OCI-LY7 (cell line): Measurements from ENCODE around the gene FOXR1. TPM values are rescaled to one million over a fixed set of nuclear protein-coding genes. Genes with fewer than 3 reads are reported as not detected.

Experiments used
- BruUV-seq: library from RNA; stranded (reverse); fragments of 400-500 nt; replicated peaks from 2 replicates; lab custom pipeline; 2021; lab: Mats Ljungman, UMichigan
- CTCF ChIA-PET: fragments of 300-600 bp; sonication (Branson Sonifier 250); formaldehyde crosslinking; loops from one replicate; lab custom pipeline; 2022; ENCODE audit warnings: antibody characterized with exemption; ENCODE audit not compliant: unreplicated experiment; lab: Charles Lee
- POLR2A ChIA-PET: fragments of 300-600 bp; sonication (Branson Sonifier 250); formaldehyde crosslinking; loops from one replicate; lab custom pipeline; 2022; ENCODE audit warnings: antibody characterized with exemption; lab: Charles Lee
- DNase-seq: peaks from one replicate; pipeline ENCODE4 v3.0.0-alpha.2; 2015; ENCODE audit warnings: low spot score
- H2AFZ ChIP-seq: fragments of 200-600 bp; sonication (generic), shearing (Covaris generic); 2 replicates; pipeline ENCODE4 v1.6.1; 2014; ENCODE audit warnings: mild to moderate bottlenecking, antibody characterized with exemption, low read length, moderate library complexity
- H3K27ac ChIP-seq: fragments of 200-600 bp; sonication (generic); 2 replicates; pipeline ENCODE4 v1.5.1; 2014; ENCODE audit warnings: mixed run types, low read depth, mild to moderate bottlenecking, moderate library complexity, low read length, inconsistent platforms; ENCODE audit not compliant: poor library complexity, severe bottlenecking
- H3K36me3 ChIP-seq: fragments of 200-600 bp; sonication (generic); 2 replicates; pipeline ENCODE4 v1.6.1; 2014; ENCODE audit warnings: mild to moderate bottlenecking, antibody characterized with exemption, low read length, moderate library complexity, mixed read lengths; ENCODE audit not compliant: insufficient read depth
- H3K4me1 ChIP-seq: fragments of 200-600 bp; sonication (generic); 2 replicates; pipeline ENCODE4 v1.5.1; 2014; ENCODE audit warnings: mild to moderate bottlenecking, low read length; ENCODE audit not compliant: insufficient read depth, poor library complexity, severe bottlenecking
- H3K4me2 ChIP-seq: fragments of 200-600 bp; sonication (generic); 2 replicates; pipeline ENCODE4 v1.6.1; 2014; ENCODE audit warnings: mild to moderate bottlenecking, low read length
- H3K4me3 ChIP-seq: fragments of 200-600 bp; sonication (generic); 2 replicates; pipeline ENCODE4 v1.5.1; 2014; ENCODE audit warnings: mild to moderate bottlenecking, low read depth, low read length; ENCODE audit not compliant: poor library complexity, severe bottlenecking
- H3K79me2 ChIP-seq: fragments of 200-600 bp; sonication (generic); 2 replicates; pipeline ENCODE4 v1.6.1; 2016; ENCODE audit warnings: low read depth, mild to moderate bottlenecking, low read length, moderate library complexity, mixed read lengths; ENCODE audit not compliant: insufficient read depth
- H3K9me2 ChIP-seq: fragments of 200-600 bp; sonication (generic); 2 replicates; pipeline ENCODE4 v1.6.1; 2016; ENCODE audit warnings: mild to moderate bottlenecking, low read length, mixed read lengths; ENCODE audit not compliant: insufficient read depth
- H3K9me3 ChIP-seq: fragments of 200-600 bp; sonication (generic); 2 replicates; pipeline ENCODE4 v1.6.1; 2014; ENCODE audit warnings: mild to moderate bottlenecking, mixed run types, low read length, mixed read lengths
- H4K20me1 ChIP-seq: fragments of 200-600 bp; sonication (generic); 2 replicates; pipeline ENCODE4 v1.6.1; 2014; ENCODE audit warnings: mild to moderate bottlenecking, antibody characterized with exemption, low read length, moderate library complexity, mixed read lengths; ENCODE audit not compliant: insufficient read depth
- EZH2phosphoT487 ChIP-seq: fragments of 200-600 bp; sonication (generic); IDR thresholded peaks from 2 replicates; pipeline ENCODE4 v1.6.1; 2018; ENCODE audit warnings: low read depth, borderline replicate concordance, mild to moderate bottlenecking, mixed run types, antibody characterized with exemption, low read length, moderate library complexity, mixed read lengths
- intact Hi-C: fragments of 100-400 bp; cut with micrococcal nuclease; formaldehyde crosslinking; loops from one replicate; pipeline ENCODE4 v1.10.0; 2022; ENCODE audit not compliant: unreplicated experiment
- total RNA-seq, 2 experiments: library from RNA; depleted of rRNA in 1 of 2; stranded (reverse); fragments of >200 nt in 1 of 2; shearing (Covaris generic) in 1 of 2; gene quantifications; 2 replicates each; pipeline ENCODE4 v1.2.3, GENCODE V29; 2014 to 2022
- TF ChIP-seq, protein P1 (sequence below): fragments of 200-600 bp; sonication (generic); conservative IDR thresholded peaks from 2 replicates; pipeline ENCODE4 v1.5.1; 2014; ENCODE audit warnings: mild to moderate bottlenecking, antibody characterized with exemption, low read length, moderate library complexity, mixed read lengths

Gene FOXR1
- total RNA-seq, 2 experiments from 2014 or later = not detected

DNA sequence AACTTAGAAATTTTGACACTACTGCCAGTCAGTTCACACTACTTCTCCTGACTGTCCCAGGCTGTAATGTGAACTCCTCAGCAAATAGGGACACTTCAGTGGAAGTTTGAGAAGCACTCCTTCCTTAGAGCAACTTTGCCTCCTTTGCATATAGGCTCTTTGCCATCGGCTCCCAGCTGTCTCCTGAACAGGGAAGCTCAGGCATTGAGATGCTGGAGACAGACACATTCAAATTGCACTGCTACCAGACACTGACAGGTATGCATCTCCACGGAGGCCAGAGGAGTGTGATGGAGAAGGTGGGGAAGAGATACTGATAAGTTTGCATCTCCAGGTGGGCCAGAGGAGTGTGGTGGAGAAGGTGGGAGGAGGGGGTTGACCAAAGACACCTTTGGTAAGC is 48.4 kb downstream of the FOXR1 start:
- intact Hi-C loops = loop anchor here (2.0 kb wide), 2 partner anchors 75 to 83 kb away; a partner anchor contains a TSS
- no TSS peak for BruUV-seq
- peaks cover 82% of the 10 kb centered on the region for H3K36me3 ChIP-seq
- no peaks in the 10 kb centered on the region for H3K9me3 ChIP-seq
- DNase-seq = no peak
- H3K9me2 ChIP-seq = no peaks in the 10 kb centered on the region
- no peak overlapping the region for H3K27ac ChIP-seq
- H3K4me3 ChIP-seq = peak overlapping the region; percentile 81
- TF ChIP-seq, protein P1, sequence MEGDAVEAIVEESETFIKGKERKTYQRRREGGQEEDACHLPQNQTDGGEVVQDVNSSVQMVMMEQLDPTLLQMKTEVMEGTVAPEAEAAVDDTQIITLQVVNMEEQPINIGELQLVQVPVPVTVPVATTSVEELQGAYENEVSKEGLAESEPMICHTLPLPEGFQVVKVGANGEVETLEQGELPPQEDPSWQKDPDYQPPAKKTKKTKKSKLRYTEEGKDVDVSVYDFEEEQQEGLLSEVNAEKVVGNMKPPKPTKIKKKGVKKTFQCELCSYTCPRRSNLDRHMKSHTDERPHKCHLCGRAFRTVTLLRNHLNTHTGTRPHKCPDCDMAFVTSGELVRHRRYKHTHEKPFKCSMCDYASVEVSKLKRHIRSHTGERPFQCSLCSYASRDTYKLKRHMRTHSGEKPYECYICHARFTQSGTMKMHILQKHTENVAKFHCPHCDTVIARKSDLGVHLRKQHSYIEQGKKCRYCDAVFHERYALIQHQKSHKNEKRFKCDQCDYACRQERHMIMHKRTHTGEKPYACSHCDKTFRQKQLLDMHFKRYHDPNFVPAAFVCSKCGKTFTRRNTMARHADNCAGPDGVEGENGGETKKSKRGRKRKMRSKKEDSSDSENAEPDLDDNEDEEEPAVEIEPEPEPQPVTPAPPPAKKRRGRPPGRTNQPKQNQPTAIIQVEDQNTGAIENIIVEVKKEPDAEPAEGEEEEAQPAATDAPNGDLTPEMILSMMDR = no peak
- no peak for TF ChIP-seq EZH2phosphoT487
- peak overlapping the region; percentile 84 for H3K4me2 ChIP-seq
- CTCF ChIA-PET = no interaction called here
- H2AFZ ChIP-seq = no peak overlapping the region
- H4K20me1 ChIP-seq = peaks cover 29% of the 10 kb centered on the region; the same call in 1 of the 2 replicates
- POLR2A ChIA-PET = interaction anchor here (1.2 kb wide), 1 partner anchor 22 kb away, joined by 3 read pairs; the partner anchor contains the start of gene CENATAC
- peaks cover 29% of the 10 kb centered on the region for H3K4me1 ChIP-seq
- peaks cover 70% of the 10 kb centered on the region for H3K79me2 ChIP-seq

- no peak overlapping the region for H3K4me3 ChIP-seq
- ChIA-PET POLR2A (interaction anchor here (0.9 kb wide), 1 partner anchor 85 kb away, joined by 3 read pairs; the partner anchor contains the start of gene C2CD2L), CTCF (interaction anchor here (0.6 kb wide), 1 partner anchor 586 kb away, joined by 3 read pairs; no protein-coding TSS in a partner anchor)
- no peak for TF ChIP-seq EZH2phosphoT487
- TF ChIP-seq, protein P1 = no peak
- peaks cover 77% of the 10 kb centered on the region for H3K36me3 ChIP-seq
- no peak overlapping the region for H2AFZ ChIP-seq
- no peaks in the 10 kb centered on the region for H3K9me3 ChIP-seq
- no peak for DNase-seq
- TSS peak; percentile 41 for BruUV-seq
- intact Hi-C loops = no loop called here
- H3K4me1 ChIP-seq = peaks cover 20% of the 10 kb centered on the region
- H4K20me1 ChIP-seq = peaks cover 22% of the 10 kb centered on the region; the same call in 1 of the 2 replicates
- H3K79me2 ChIP-seq = peaks cover 53% of the 10 kb centered on the region
- no peak overlapping the region for H3K27ac ChIP-seq
- H3K9me2 ChIP-seq = no peaks in the 10 kb centered on the region
- peak overlapping the region; percentile 13; the same call in 1 of the 2 replicates for H3K4me2 ChIP-seq
Observed at GRCh38 chr11:119021631-119022030, 50.1 kb downstream of the FOXR1 start.

- BruUV-seq = no TSS peak
- intact Hi-C loops = no loop called here
- H2AFZ ChIP-seq = no peak overlapping the region
- H3K79me2 ChIP-seq = peaks cover 37% of the 10 kb centered on the region
- no peak overlapping the region for H3K4me3 ChIP-seq
- peaks cover 14% of the 10 kb centered on the region; the same call in 1 of the 2 replicates for H4K20me1 ChIP-seq
- no peak overlapping the region for H3K4me2 ChIP-seq
- H3K4me1 ChIP-seq = peaks cover 19% of the 10 kb centered on the region
- POLR2A ChIA-PET = interaction anchor here (0.5 to 0.6 kb wide), 2 partner anchors 14 to 33 kb away, joined by 3 to 4 read pairs; no protein-coding TSS in a partner anchor
- no peaks in the 10 kb centered on the region for H3K9me3 ChIP-seq
- H3K27ac ChIP-seq = no peak overlapping the region
- TF ChIP-seq EZH2phosphoT487 = no peak
- TF ChIP-seq, protein P1 = no peak
- no peak for DNase-seq
- CTCF ChIA-PET = no interaction called here
- H3K9me2 ChIP-seq = no peaks in the 10 kb centered on the region
- peaks cover 63% of the 10 kb centered on the region for H3K36me3 ChIP-seq
Observed at GRCh38 chr11:119023741-119024140, 52.2 kb downstream of the FOXR1 start.
